Neuron (in vitro differentiated cells): ENCODE data around the gene ST6GALNAC6.

Experiments
- H2AFZ ChIP-seq: one replicate; pipeline ENCODE4 v1.6.1; 2013; ENCODE audit warnings: low read depth, mild to moderate bottlenecking, inconsistent platforms, low read length, moderate library complexity
- H3K27me3 ChIP-seq: one replicate; pipeline ENCODE4 v1.6.1; 2013; ENCODE audit warnings: low read length; ENCODE audit not compliant: insufficient read depth
- H3K36me3 ChIP-seq: one replicate; pipeline ENCODE4 v1.6.1; 2013; ENCODE audit warnings: low read length; ENCODE audit not compliant: insufficient read depth
- H3K4me1 ChIP-seq: one replicate; pipeline ENCODE4 v1.6.1; 2013; ENCODE audit warnings: low read length; ENCODE audit not compliant: insufficient read depth
- H3K4me3 ChIP-seq: 2 replicates; pipeline ENCODE4 v1.5.1; 2013; ENCODE audit warnings: mild to moderate bottlenecking, low read length, moderate library complexity
- H3K9me3 ChIP-seq: one replicate; pipeline ENCODE4 v1.6.1; 2013; ENCODE audit warnings: low read length

Gene ST6GALNAC6

GRCh38 chr9:127928676-127929624, 29.5 kb upstream of the ST6GALNAC6 start:
- Histone ChIP-seq H3K36me3 (no peaks in the 10 kb centered on the region), H3K4me3 (no peak overlapping the region), H3K27me3 (peaks cover 40% of the 10 kb centered on the region), H3K9me3 (no peaks in the 10 kb centered on the region), H2AFZ (no peak overlapping the region), H3K4me1 (peaks cover 17% of the 10 kb centered on the region)

DNA sequence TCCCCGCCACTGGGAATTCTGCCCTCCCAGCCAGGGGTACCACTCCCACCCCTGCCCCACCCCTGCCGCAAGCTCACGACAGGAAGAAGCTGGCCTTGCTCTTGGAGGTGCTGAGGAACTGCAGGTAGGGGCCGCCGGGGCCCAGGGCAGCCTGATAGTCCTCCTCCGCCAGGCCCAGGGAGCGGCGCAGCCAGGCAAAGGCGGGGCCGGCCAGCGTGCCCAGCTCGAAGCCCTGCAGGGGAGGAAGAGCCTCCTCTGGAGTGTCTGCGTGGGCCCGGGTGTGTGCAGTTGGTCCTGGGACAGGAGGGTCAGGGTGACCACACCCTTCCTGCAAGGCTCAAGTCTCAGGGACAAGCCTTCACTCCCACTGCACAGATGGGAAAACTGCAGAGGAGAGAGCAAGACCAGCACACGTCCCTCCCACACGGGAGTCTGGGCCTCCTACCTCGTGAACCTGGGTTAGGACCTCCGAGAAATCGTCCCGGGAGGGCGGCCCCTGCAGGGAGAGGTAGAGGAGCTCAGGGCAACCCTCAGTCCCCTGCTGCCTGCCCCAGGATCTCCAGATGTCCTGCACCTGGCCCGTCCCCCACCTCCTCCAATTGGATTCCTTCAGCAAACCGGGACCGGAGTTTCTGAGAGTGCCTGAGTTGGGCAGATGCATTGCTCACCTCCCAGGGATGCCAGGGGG, 28.7 kb upstream of the ST6GALNAC6 start:
- Histone ChIP-seq H3K4me1 (peaks cover 17% of the 10 kb centered on the region), H3K4me3 (no peak overlapping the region), H3K9me3 (no peaks in the 10 kb centered on the region), H3K36me3 (no peaks in the 10 kb centered on the region), H2AFZ (no peak overlapping the region), H3K27me3 (peaks cover 42% of the 10 kb centered on the region)

DNA sequence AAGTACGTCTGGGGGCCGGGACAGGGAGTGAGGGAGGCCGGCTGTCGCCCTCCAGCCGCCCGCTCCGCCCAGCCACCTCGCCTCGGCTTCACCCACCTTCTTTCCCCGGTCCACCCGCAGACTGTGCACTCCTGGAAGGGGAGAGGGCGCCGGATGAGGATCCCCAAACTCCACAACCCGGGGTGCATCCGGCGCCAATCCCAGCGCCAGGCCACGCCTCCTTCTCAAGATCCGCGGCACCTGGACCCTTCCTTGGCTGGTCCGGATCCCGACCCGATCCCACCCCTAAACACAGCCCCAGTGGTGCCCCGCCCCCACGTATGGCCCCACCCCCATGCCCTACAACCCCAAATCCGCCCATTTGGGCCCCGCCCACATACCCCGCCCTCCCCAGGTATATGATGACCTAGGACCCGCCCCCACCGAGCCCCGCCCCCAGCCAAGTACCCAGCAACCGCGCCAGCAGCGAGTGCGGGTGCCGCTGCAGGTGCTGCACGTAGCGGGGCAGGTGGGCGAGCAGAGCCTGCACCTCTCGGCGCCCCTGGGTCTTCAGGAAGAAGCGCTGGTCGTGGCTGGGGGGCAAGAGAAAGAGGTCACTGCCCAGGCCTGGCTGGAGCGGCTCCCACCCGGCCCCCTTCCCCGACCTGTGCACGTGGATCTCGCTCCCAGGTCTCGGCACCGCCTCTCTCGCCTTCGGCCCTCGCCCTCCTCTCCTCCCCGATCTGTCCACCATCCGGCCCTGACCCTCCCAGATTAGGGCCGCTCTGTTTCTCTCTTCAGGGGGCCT, 28.0 kb upstream of the ST6GALNAC6 start:
- H3K36me3 ChIP-seq, result no peaks in the 10 kb centered on the region
- no peak overlapping the region for H2AFZ ChIP-seq
- peaks cover 42% of the 10 kb centered on the region for H3K27me3 ChIP-seq
- no peaks in the 10 kb centered on the region for H3K9me3 ChIP-seq
- H3K4me3 ChIP-seq, result no peak overlapping the region
- peaks cover 17% of the 10 kb centered on the region for H3K4me1 ChIP-seq

DNA sequence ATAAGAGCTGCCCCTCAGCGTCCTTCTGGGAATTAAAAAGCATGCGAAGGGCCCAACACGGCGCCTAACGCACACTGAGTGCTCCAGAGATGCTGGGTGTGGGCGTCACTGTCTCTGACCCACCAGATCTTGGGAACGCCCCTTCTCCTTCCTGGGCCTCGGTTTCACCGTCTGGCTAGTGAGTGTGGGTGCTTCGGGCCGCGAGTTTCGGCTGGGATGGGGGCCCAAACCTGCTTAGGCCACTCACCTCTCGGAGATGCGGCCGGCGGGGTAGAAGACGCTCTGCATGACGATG, 27.4 kb upstream of the ST6GALNAC6 start:
- Histone ChIP-seq H3K4me1 (peaks cover 17% of the 10 kb centered on the region), H3K27me3 (peaks cover 42% of the 10 kb centered on the region), H3K9me3 (no peaks in the 10 kb centered on the region), H3K4me3 (no peak overlapping the region), H2AFZ (no peak overlapping the region), H3K36me3 (no peaks in the 10 kb centered on the region)

DNA sequence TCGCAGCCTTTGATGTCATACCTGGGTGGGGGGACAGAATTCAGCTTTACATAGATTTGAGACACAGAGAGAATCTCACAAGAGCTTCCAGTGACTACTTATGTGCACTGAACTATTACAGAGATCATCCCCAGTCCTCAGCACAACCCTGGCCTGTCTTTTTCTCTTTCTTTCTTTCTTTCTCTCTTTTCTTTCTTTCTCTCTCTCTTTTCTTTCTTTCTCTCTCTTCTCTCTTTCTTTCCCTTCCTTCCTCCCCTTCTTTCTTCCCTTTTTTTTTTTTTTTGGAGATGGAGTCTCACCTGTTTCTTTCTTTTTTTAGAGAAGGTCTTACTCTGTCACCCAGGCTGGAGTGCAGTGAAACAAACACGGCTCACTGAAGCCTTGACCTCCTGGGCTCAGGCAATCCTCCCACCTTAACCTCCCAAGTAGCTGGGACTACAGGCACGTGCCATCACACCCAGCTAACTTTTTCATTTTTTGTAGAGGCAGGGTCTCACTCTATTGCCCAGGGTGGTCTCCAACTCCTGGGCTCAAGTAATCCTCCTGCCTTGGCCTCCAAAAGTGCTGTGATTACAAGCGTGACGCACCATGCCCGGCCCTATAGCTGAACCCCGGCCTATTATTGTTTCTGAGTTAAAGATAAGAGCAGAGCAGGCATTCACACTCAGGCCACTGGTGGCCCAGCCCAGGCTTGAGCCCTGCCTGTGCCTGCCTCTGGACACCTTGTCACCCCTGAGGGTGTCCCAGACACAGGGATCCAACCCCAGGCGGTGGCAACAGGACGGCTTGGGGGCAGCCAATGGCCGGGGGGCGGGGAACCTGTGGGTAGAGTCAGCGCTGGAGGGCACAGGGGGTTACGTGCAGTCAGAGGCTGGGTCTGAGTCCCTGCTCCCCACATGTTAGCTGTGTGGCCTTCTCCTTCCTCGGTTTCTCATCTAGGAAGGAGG, 26.8 kb upstream of the ST6GALNAC6 start:
- Histone ChIP-seq H3K9me3 (no peaks in the 10 kb centered on the region), H2AFZ (no peak overlapping the region), H3K4me3 (no peak overlapping the region), H3K36me3 (no peaks in the 10 kb centered on the region), H3K4me1 (peaks cover 13% of the 10 kb centered on the region), H3K27me3 (peaks cover 42% of the 10 kb centered on the region)

- H3K9me3 ChIP-seq, result no peaks in the 10 kb centered on the region
- no peaks in the 10 kb centered on the region for H3K36me3 ChIP-seq
- no peak overlapping the region for H3K4me3 ChIP-seq
- no peak overlapping the region for H2AFZ ChIP-seq
- peaks cover 42% of the 10 kb centered on the region for H3K27me3 ChIP-seq
- peaks cover 4% of the 10 kb centered on the region for H3K4me1 ChIP-seq
Measured at GRCh38 chr9:127924736-127925444, 25.5 kb upstream of the ST6GALNAC6 start.

GRCh38 chr9:127923771-127924170, 24.4 kb upstream of the ST6GALNAC6 start:
- no peaks in the 10 kb centered on the region for H3K36me3 ChIP-seq
- H2AFZ ChIP-seq, result no peak overlapping the region
- peaks cover 38% of the 10 kb centered on the region for H3K27me3 ChIP-seq

DNA sequence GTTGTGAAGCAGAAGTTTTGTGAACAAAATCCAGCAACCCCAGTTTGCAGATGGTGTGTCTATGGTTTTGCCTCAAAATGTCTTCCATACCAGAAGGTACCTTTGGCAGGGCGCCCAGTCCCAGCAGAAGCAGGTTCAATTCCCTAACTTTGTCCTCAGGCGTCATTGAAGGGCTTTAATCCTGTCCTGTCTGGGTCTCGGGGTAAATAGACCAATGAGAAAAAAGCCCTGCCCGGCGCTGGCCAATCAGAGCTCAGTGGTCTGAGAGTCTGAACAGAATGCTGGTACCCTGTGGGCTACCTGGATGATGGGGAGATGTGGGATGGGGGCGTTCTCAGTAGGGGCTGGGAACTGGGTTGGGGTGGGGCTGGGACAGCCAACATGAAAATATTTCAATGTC, 23.6 kb upstream of the ST6GALNAC6 start:
- Histone ChIP-seq H3K36me3 (no peaks in the 10 kb centered on the region), H3K27me3 (peaks cover 31% of the 10 kb centered on the region), H3K4me3 (no peak overlapping the region), H2AFZ (no peak overlapping the region), H3K4me1 (peaks cover 7% of the 10 kb centered on the region), H3K9me3 (no peaks in the 10 kb centered on the region)

More at GRCh38 chr9:127923771-127924170, 24.4 kb upstream of the ST6GALNAC6 start:
- H3K9me3 ChIP-seq, result no peaks in the 10 kb centered on the region
- no peak overlapping the region for H3K4me3 ChIP-seq
- peaks cover 4% of the 10 kb centered on the region for H3K4me1 ChIP-seq

- Histone ChIP-seq H3K9me3 (no peaks in the 10 kb centered on the region), H3K27me3 (peaks cover 19% of the 10 kb centered on the region), H2AFZ (no peak overlapping the region), H3K4me3 (no peak overlapping the region), H3K4me1 (peaks cover 5% of the 10 kb centered on the region), H3K36me3 (no peaks in the 10 kb centered on the region)
Measured at GRCh38 chr9:127921557-127922120, 22.2 kb upstream of the ST6GALNAC6 start.

DNA sequence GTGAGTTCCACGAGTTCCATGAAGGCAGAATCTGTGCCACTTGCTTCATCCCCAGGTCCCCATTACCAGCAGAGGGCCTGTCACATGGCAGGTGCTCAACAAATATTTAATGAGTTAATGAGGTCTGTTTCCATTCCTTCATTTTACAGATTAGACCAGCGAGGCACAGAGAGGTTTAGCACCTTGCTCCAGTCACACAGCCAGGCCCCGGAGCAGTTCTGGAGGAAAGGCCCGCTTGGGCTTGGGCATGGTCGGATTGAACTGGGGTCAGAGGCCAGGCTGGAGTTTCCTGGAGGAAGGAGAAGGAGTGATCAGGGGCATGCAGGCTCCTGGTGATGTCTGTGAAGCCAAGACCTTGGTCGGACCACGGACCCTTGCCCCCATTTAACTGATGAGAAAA, 21.4 kb upstream of the ST6GALNAC6 start:
- Histone ChIP-seq H2AFZ (no peak overlapping the region), H3K4me3 (no peak overlapping the region), H3K4me1 (peaks cover 13% of the 10 kb centered on the region), H3K36me3 (no peaks in the 10 kb centered on the region), H3K9me3 (no peaks in the 10 kb centered on the region), H3K27me3 (peaks cover 11% of the 10 kb centered on the region)

- peaks cover 13% of the 10 kb centered on the region for H3K4me1 ChIP-seq
- peaks cover 2% of the 10 kb centered on the region for H3K27me3 ChIP-seq
- no peak overlapping the region for H2AFZ ChIP-seq
- no peak overlapping the region for H3K4me3 ChIP-seq
- H3K36me3 ChIP-seq, result no peaks in the 10 kb centered on the region
- no peaks in the 10 kb centered on the region for H3K9me3 ChIP-seq
Measured at GRCh38 chr9:127919253-127919815, 19.9 kb upstream of the ST6GALNAC6 start.
